K562 (cell line): ENCODE results near the gene DENND1A. TPM values are rescaled to one million over a fixed set of nuclear protein-coding genes. Genes with fewer than 3 reads are reported as not detected.

Source experiments
- GTF2E2 ChIP-seq: fragments of 200-800 bp; sonication (Bioruptor generic); IDR thresholded peaks from 2 replicates; pipeline ENCODE4 v1.6.1; 2016; ENCODE audit warnings: missing genetic modification characterization, missing compliant biosample characterization
- HDAC2 ChIP-seq: fragments of 450-650 bp; IDR thresholded peaks from 2 replicates; pipeline ENCODE4 v1.6.1; 2016; ENCODE audit warnings: mild to moderate bottlenecking
- HDAC6 ChIP-seq: IDR thresholded peaks from 2 replicates; pipeline ENCODE4 v1.6.1; 2012; ENCODE audit warnings: low read depth, mild to moderate bottlenecking, control low read depth, inconsistent platforms, low read length, moderate library complexity
- HMG20A ChIP-seq: fragments of 450-650 bp; formaldehyde crosslinking; conservative IDR thresholded peaks from 2 replicates; pipeline ENCODE4 v1.4.0; 2020; ENCODE audit warnings: mild to moderate bottlenecking, mixed read lengths
- JUND ChIP-seq, 2 experiments: IDR thresholded peaks; 2 replicates in 1 of 2; 3 replicates in 1 of 2; pipeline ENCODE4 v1.6.1; 2011; ENCODE audit warnings: borderline replicate concordance in 2 of 2, low read depth in 2 of 2, low read length in 2 of 2, improper control_type of control experiment in 1 of 2, missing biosample characterization in 1 of 2, missing genetic modification characterization in 1 of 2, missing genetic modification reagents in 1 of 2
- KLF16 ChIP-seq: IDR thresholded peaks from 2 replicates; pipeline ENCODE4 v1.6.1; 2016; ENCODE audit warnings: antibody characterized with exemption
- MYC ChIP-seq, 2 experiments: fragments of 250-450 bp in 1 of 2; sonication (Bioruptor Pico) in 1 of 2; IDR thresholded peaks; 2 replicates each; pipeline versions ENCODE4 v1.5.1 to v1.6.1; 2012 to 2021; ENCODE audit warnings: low read depth in 2 of 2, borderline replicate concordance in 1 of 2, improper control_type of control experiment in 1 of 2, low read length in 1 of 2, mild to moderate bottlenecking in 1 of 2, moderate library complexity in 1 of 2
- MYNN ChIP-seq, 2 experiments: sonication (generic); formaldehyde crosslinking in 1 of 2; IDR thresholded peaks; 2 replicates each; pipeline versions ENCODE4 v1.5.0 to v1.6.1; 2016 to 2020; ENCODE audit warnings: antibody characterized with exemption in 1 of 2, missing genetic modification reagents in 1 of 2
- NR2C1 ChIP-seq, 2 experiments: fragments of 450-650 bp; IDR thresholded peaks; 2 replicates each; pipeline ENCODE4 v1.6.1; 2017; ENCODE audit warnings: mild to moderate bottlenecking in 2 of 2, antibody characterized with exemption in 1 of 2, inconsistent platforms in 1 of 2, missing compliant biosample characterization in 1 of 2, missing genetic modification characterization in 1 of 2
- NR2F6 ChIP-seq: fragments of 450-650 bp; formaldehyde crosslinking; IDR thresholded peaks from 2 replicates; pipeline ENCODE4 v1.4.0; 2020; ENCODE audit warnings: mild to moderate bottlenecking
- RAD51 ChIP-seq: fragments of 450-650 bp; IDR thresholded peaks from 2 replicates; pipeline ENCODE4 v1.7.1; 2016; ENCODE audit warnings: low read depth, mild to moderate bottlenecking, borderline replicate concordance
- SP2 ChIP-seq: IDR thresholded peaks from 2 replicates; pipeline ENCODE4 v1.6.1; 2011; ENCODE audit warnings: mild to moderate bottlenecking, low read depth, low read length, moderate library complexity; ENCODE audit not compliant: poor library complexity, severe bottlenecking; ENCODE audit errors: extremely low read depth
- SPI1 ChIP-seq: IDR thresholded peaks from 2 replicates; pipeline ENCODE4 v1.6.1; 2011; ENCODE audit warnings: low read depth, low read length, control low read depth, borderline replicate concordance
- STAG1 ChIP-seq: sonication (generic); formaldehyde crosslinking; IDR thresholded peaks from 2 replicates; pipeline ENCODE4 v1.5.0; 2020; ENCODE audit warnings: missing genetic modification reagents, borderline replicate concordance
- STAT5B ChIP-seq: fragments of 250-450 bp; sonication (Bioruptor Pico); IDR thresholded peaks from 2 replicates; pipeline ENCODE4 v1.8.0; 2021; ENCODE audit warnings: mild to moderate bottlenecking, inconsistent platforms
- THAP12 ChIP-seq: fragments of 250-450 bp; sonication (Bioruptor Pico); IDR thresholded peaks from 2 replicates; pipeline ENCODE4 v1.9.0; 2021; ENCODE audit warnings: mild to moderate bottlenecking, inconsistent platforms
- TOE1 ChIP-seq, 2 experiments: fragments of 450-650 bp in 1 of 2; sonication (generic) in 1 of 2; formaldehyde crosslinking in 1 of 2; IDR thresholded peaks; 2 replicates each; pipeline versions ENCODE4 v1.7.1 to v1.8.0; 2016 to 2022; ENCODE audit warnings: borderline replicate concordance in 2 of 2, mild to moderate bottlenecking in 2 of 2, antibody characterized with exemption in 1 of 2, inconsistent platforms in 1 of 2, low read depth in 1 of 2, missing genetic modification reagents in 1 of 2, moderate library complexity in 1 of 2
- WHSC1 ChIP-seq: IDR thresholded peaks from one replicate; pipeline ENCODE4 v1.6.1; 2012; ENCODE audit warnings: low read length, control low read depth, inconsistent platforms
- ZNF133 ChIP-seq: fragments of 250-450 bp; sonication (Bioruptor Pico); IDR thresholded peaks from 2 replicates; pipeline ENCODE4 v1.4.0; 2020; ENCODE audit warnings: mild to moderate bottlenecking
- ZNF311 ChIP-seq: fragments of 250-450 bp; sonication (Bioruptor Pico); IDR thresholded peaks from 2 replicates; pipeline ENCODE4 v1.4.0; 2020; ENCODE audit warnings: mild to moderate bottlenecking, moderate library complexity
- ZNF395 ChIP-seq: fragments of 200-800 bp; sonication (Bioruptor generic); IDR thresholded peaks from 2 replicates; pipeline ENCODE4 v1.6.1; 2017; ENCODE audit warnings: missing genetic modification characterization, missing compliant biosample characterization
- ZNF79 ChIP-seq: fragments of 250-450 bp; sonication (Bioruptor Pico); IDR thresholded peaks from 2 replicates; pipeline ENCODE4 v1.4.0; 2020; ENCODE audit warnings: low read depth, mild to moderate bottlenecking, moderate library complexity
- ZSCAN32 ChIP-seq: fragments of 450-650 bp; formaldehyde crosslinking; IDR thresholded peaks from 2 replicates; pipeline ENCODE4 v1.4.0; 2020; ENCODE audit warnings: mild to moderate bottlenecking, moderate library complexity
- polyA plus RNA-seq, 8 experiments: library from polyadenylated mRNA; depleted of rRNA in 4 of 8; stranded (reverse) in 5 of 8; unstranded in 3 of 8; fragments of >200 nt; fragmentation: Nextera tagmentation in 2 of 8; fragmentation: Illumina TruSeq in 1 of 8; extraction: Ambion mirVana in 2 of 8; extraction: Trizol in 1 of 8; gene quantifications; 2 replicates each; pipeline versions ENCODE4 v1.2.1 to v1.2.3, GENCODE V29; 2011 to 2014; ENCODE audit warnings: inconsistent platforms in 1 of 8, missing spikeins in 1 of 8
- total RNA-seq, 7 experiments: library from RNA; depleted of rRNA in 6 of 7; stranded (reverse); fragments of >200 nt in 6 of 7; fragmentation: Illumina TruSeq in 2 of 7; extraction: Trizol in 2 of 7; gene quantifications; 2 replicates each; pipeline versions ENCODE4 v1.2.1 to v1.2.3, GENCODE V29; 2011 to 2021; ENCODE audit warnings: low replicate concordance in 1 of 7

DENND1A gene
- total and polyA plus RNA-seq, 9 of the 15 experiments (the other 6 are each of a cell fraction or from before 2014, with no cell fraction given), result 7.6 to 29.5 (median 15.7) TPM

GRCh38 chr9:123339666-123340510, 590.0 kb downstream of the DENND1A start (continued):
- TF ChIP-seq HDAC2 (no peak), GTF2E2 (peak; percentile 44; the same call in 1 of the 2 replicates), STAT5B (no peak), ZNF395 (CRISPR knock-in tag) (peak; percentile 72; the same call in 1 of the 2 replicates), THAP12 (CRISPR knock-in tag) (no peak), MYNN (IDR thresholded peaks at IDR 0.05) (no peak), MYNN (CRISPR knock-in tag; IDR thresholded peaks at IDR 0.05) (no peak), KLF16 (no peak), ZNF311 (CRISPR knock-in tag) (peak; percentile 61; the same call in 1 of the 2 replicates), JUND (IDR thresholded peaks at IDR 0.05; ENCODE audit: borderline replicate concordance, low read depth, low read length) (peak; percentile 82), JUND (tag; IDR thresholded peaks at IDR 0.05; ENCODE audit: borderline replicate concordance, low read depth, low read length) (peak; percentile 48; the same call in 1 of the 3 replicates), SPI1 (peak; percentile 64; the same call in 1 of the 2 replicates), STAG1 (CRISPR knock-in tag) (no peak), HMG20A (CRISPR knock-in tag) (no peak), SP2 (no peak), WHSC1 (peak; percentile 55), MYC (IDR thresholded peaks at IDR 0.05; ENCODE audit: low read depth, low read length) (no peak), MYC (CRISPR knock-in tag; IDR thresholded peaks at IDR 0.05; ENCODE audit: borderline replicate concordance, low read depth) (no peak), ZSCAN32 (CRISPR knock-in tag) (no peak), ZNF133 (no peak), TOE1 (IDR thresholded peaks at IDR 0.05; ENCODE audit: borderline replicate concordance) (peak; percentile 69; the same call in 1 of the 2 replicates), TOE1 (CRISPR knock-in tag; IDR thresholded peaks at IDR 0.05; ENCODE audit: borderline replicate concordance, low read depth) (no peak), HDAC6 (no peak), RAD51 (peak; percentile 66), NR2C1 (IDR thresholded peaks at IDR 0.05) (no peak), NR2C1 (tag; IDR thresholded peaks at IDR 0.05) (peak; percentile 53), ZNF79 (no peak), NR2F6 (no peak)
